ENCODE data around the gene TCERG1.

The TCERG1 gene

DNA sequence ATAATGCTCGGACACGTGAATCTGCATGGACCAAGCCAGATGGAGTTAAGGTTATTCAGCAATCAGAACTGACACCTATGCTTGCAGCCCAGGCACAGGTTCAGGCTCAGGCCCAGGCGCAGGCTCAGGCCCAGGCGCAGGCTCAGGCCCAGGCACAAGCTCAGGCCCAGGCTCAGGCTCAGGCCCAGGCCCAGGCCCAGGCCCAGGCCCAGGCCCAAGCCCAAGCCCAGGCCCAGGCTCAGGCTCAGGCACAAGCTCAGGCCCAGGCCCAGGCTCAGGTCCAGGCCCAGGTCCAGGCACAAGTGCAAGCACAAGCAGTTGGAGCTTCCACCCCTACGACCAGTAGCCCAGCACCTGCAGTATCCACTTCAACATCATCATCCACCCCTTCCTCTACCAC, 11.8 kb downstream of the TCERG1 start:
- Histone ChIP-seq H3K9ac (ENCODE audit: low read depth, low read length) (no peak overlapping the region), H3K36me3 (ENCODE audit: insufficient read depth, low read length) (peaks cover 63% of the 10 kb centered on the region), H3K4me3 (ENCODE audit: low read length) (no peak overlapping the region), H3K9me3 (replicated peaks; ENCODE audit: low read length) (no peaks in the 10 kb centered on the region), H3K27me3 (ENCODE audit: control insufficient read depth, insufficient read depth, low read length) (no peaks in the 10 kb centered on the region), H3K4me1 (ENCODE audit: control insufficient read depth, insufficient read depth, low read length) (peaks cover 23% of the 10 kb centered on the region), H3K4me2 (ENCODE audit: low read length) (no peak overlapping the region)

- Histone ChIP-seq H3K4me2 (ENCODE audit: low read length) (peak overlapping the region; percentile 5), H3K4me3 (ENCODE audit: low read length) (no peak overlapping the region), H3K4me1 (ENCODE audit: control insufficient read depth, insufficient read depth, low read length) (peaks cover 23% of the 10 kb centered on the region), H3K9ac (ENCODE audit: low read depth, low read length) (no peak overlapping the region), H3K36me3 (ENCODE audit: insufficient read depth, low read length) (peaks cover 67% of the 10 kb centered on the region), H3K27me3 (ENCODE audit: control insufficient read depth, insufficient read depth, low read length) (no peaks in the 10 kb centered on the region), H3K9me3 (replicated peaks; ENCODE audit: low read length) (no peaks in the 10 kb centered on the region)
These were observed 14.2 kb downstream of the TCERG1 start for GRCh38 chr5:146461319-146461718.

DNA sequence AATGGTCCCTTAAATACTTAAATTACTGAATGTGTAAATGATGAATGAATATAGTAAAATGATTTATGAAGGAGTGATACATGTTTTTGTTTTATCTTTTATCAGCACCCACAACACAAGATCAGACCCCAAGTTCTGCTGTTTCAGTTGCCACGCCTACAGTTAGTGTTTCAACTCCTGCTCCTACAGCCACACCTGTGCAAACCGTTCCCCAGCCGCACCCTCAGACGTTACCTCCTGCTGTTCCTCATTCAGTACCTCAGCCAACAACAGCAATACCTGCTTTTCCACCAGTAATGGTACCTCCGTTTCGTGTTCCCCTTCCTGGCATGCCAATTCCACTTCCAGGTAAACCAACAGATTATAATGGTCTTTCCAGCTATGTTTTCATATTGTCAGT, 16.3 kb downstream of the TCERG1 start:
- H3K9ac ChIP-seq (ENCODE audit: low read depth, low read length) = no peak overlapping the region
- peaks cover 23% of the 10 kb centered on the region for H3K4me1 ChIP-seq (ENCODE audit: control insufficient read depth, insufficient read depth, low read length)
- H3K9me3 ChIP-seq (replicated peaks; ENCODE audit: low read length) = no peaks in the 10 kb centered on the region
- H3K4me3 ChIP-seq (ENCODE audit: low read length) = no peak overlapping the region
- no peak overlapping the region for H3K4me2 ChIP-seq (ENCODE audit: low read length)
- peaks cover 57% of the 10 kb centered on the region for H3K36me3 ChIP-seq (ENCODE audit: insufficient read depth, low read length)
- H3K27me3 ChIP-seq (ENCODE audit: control insufficient read depth, insufficient read depth, low read length) = no peaks in the 10 kb centered on the region

DNA sequence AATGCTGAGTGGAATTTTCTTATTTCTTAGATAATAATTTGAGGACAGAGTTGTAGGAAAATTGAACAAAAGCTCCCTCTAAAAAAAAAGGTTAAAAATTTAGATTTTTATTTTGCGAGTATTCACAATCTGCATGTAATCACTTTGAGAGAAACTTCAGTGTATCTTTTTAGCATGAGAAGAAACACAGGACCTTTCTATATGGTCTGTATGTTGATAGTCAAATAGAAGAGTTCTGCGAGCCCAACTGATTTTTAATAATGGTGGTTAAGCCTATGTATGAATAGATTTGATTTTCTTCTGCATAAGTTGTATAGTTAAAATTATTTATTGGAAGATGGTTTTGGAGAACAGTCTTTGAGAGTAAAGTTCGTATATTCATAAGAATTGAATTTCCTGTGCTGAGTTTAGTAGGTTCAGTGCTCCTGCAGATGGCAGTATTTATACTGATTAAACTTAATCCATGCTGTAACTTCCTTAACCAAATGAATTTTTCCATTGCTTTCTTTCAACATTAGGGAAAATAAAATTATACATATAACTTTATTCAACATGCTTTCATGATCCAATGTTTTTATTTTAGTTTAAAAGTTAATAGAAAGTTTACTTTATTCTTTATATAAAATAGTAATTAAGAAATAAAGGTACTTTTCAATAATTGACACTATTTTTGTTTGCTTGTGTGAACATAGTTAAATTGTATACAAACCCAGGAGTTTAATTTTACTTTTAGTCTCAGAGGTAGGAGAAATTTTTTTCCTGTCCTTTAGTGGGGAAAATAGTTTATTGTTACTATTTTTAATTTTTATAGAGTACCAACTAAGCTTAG, 19.6 kb downstream of the TCERG1 start:
- Histone ChIP-seq H3K4me2 (ENCODE audit: low read length) (no peak overlapping the region), H3K36me3 (ENCODE audit: insufficient read depth, low read length) (peaks cover 61% of the 10 kb centered on the region), H3K9me3 (replicated peaks; ENCODE audit: low read length) (no peaks in the 10 kb centered on the region), H3K4me1 (ENCODE audit: control insufficient read depth, insufficient read depth, low read length) (peaks cover 10% of the 10 kb centered on the region), H3K9ac (ENCODE audit: low read depth, low read length) (no peak overlapping the region), H3K27me3 (ENCODE audit: control insufficient read depth, insufficient read depth, low read length) (no peaks in the 10 kb centered on the region), H3K4me3 (ENCODE audit: low read length) (no peak overlapping the region)

- no peak overlapping the region for H3K4me3 ChIP-seq (ENCODE audit: low read length)
- no peaks in the 10 kb centered on the region for H3K27me3 ChIP-seq (ENCODE audit: control insufficient read depth, insufficient read depth, low read length)
- no peaks in the 10 kb centered on the region for H3K9me3 ChIP-seq (replicated peaks; ENCODE audit: low read length)
- no peaks in the 10 kb centered on the region for H3K4me1 ChIP-seq (ENCODE audit: control insufficient read depth, insufficient read depth, low read length)
- H3K36me3 ChIP-seq (ENCODE audit: insufficient read depth, low read length) = peaks cover 62% of the 10 kb centered on the region
- no peak overlapping the region for H3K4me2 ChIP-seq (ENCODE audit: low read length)
- H3K9ac ChIP-seq (ENCODE audit: low read depth, low read length) = no peak overlapping the region
These were observed 20.6 kb downstream of the TCERG1 start for GRCh38 chr5:146467760-146468159.

GRCh38 chr5:146474065-146474464, 26.9 kb downstream of the TCERG1 start:
- Histone ChIP-seq H3K9me3 (replicated peaks; ENCODE audit: low read length) (no peaks in the 10 kb centered on the region), H3K4me3 (ENCODE audit: low read length) (no peak overlapping the region), H3K36me3 (ENCODE audit: insufficient read depth, low read length) (peaks cover 57% of the 10 kb centered on the region), H3K4me1 (ENCODE audit: control insufficient read depth, insufficient read depth, low read length) (no peaks in the 10 kb centered on the region), H3K4me2 (ENCODE audit: low read length) (no peak overlapping the region), H3K27me3 (ENCODE audit: control insufficient read depth, insufficient read depth, low read length) (no peaks in the 10 kb centered on the region), H3K9ac (ENCODE audit: low read depth, low read length) (no peak overlapping the region)

DNA sequence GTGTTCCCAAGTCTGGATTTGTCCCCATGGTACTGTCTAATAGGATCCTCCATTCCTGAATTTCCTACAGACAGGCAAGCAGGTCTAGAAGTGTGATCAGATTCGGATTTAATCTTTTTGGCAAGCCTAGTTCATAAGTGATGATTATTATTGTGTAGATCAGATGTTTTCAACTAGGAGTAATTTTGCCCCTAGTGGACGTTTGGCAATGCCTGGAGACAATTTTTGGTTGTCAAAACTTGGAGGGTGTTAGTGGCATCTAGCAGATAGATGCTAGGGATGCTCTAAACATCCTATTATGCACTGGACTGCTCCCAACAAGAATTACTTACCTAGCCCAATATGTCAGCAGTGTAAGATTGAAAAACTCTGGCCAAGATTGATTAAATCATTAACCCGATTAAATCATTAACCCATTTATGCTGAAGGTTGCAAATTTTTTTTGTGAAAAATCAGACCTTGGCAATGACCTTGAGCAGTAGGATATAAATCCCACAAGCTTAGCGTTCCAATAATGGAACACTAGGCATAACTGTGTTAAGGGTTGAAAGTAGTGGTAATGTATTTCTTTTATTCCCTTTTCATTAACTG, 28.2 kb downstream of the TCERG1 start:
- Histone ChIP-seq H3K9me3 (replicated peaks; ENCODE audit: low read length) (no peaks in the 10 kb centered on the region), H3K4me3 (ENCODE audit: low read length) (no peak overlapping the region), H3K27me3 (ENCODE audit: control insufficient read depth, insufficient read depth, low read length) (no peaks in the 10 kb centered on the region), H3K9ac (ENCODE audit: low read depth, low read length) (no peak overlapping the region), H3K36me3 (ENCODE audit: insufficient read depth, low read length) (peaks cover 51% of the 10 kb centered on the region), H3K4me1 (ENCODE audit: control insufficient read depth, insufficient read depth, low read length) (no peaks in the 10 kb centered on the region), H3K4me2 (ENCODE audit: low read length) (no peak overlapping the region)

GRCh38 chr5:146475906-146476305, 28.8 kb downstream of the TCERG1 start:
- Histone ChIP-seq H3K36me3 (ENCODE audit: insufficient read depth, low read length) (peaks cover 47% of the 10 kb centered on the region), H3K27me3 (ENCODE audit: control insufficient read depth, insufficient read depth, low read length) (no peaks in the 10 kb centered on the region), H3K4me1 (ENCODE audit: control insufficient read depth, insufficient read depth, low read length) (no peaks in the 10 kb centered on the region), H3K9ac (ENCODE audit: low read depth, low read length) (no peak overlapping the region), H3K4me2 (ENCODE audit: low read length) (no peak overlapping the region), H3K9me3 (replicated peaks; ENCODE audit: low read length) (no peaks in the 10 kb centered on the region), H3K4me3 (ENCODE audit: low read length) (no peak overlapping the region)

GRCh38 chr5:146482775-146483174, 35.6 kb downstream of the TCERG1 start:
- no peak overlapping the region for H3K4me2 ChIP-seq (ENCODE audit: low read length)
- H3K9ac ChIP-seq (ENCODE audit: low read depth, low read length) = no peak overlapping the region
- no peaks in the 10 kb centered on the region for H3K27me3 ChIP-seq (ENCODE audit: control insufficient read depth, insufficient read depth, low read length)
- no peak overlapping the region for H3K4me3 ChIP-seq (ENCODE audit: low read length)
- H3K4me1 ChIP-seq (ENCODE audit: control insufficient read depth, insufficient read depth, low read length) = no peaks in the 10 kb centered on the region
- H3K36me3 ChIP-seq (ENCODE audit: insufficient read depth, low read length) = peaks cover 76% of the 10 kb centered on the region
- no peaks in the 10 kb centered on the region for H3K9me3 ChIP-seq (replicated peaks; ENCODE audit: low read length)

- no peak overlapping the region for H3K9ac ChIP-seq (ENCODE audit: low read depth, low read length)
- no peak overlapping the region for H3K4me3 ChIP-seq (ENCODE audit: low read length)
- peaks cover 81% of the 10 kb centered on the region for H3K36me3 ChIP-seq (ENCODE audit: insufficient read depth, low read length)
- no peaks in the 10 kb centered on the region for H3K27me3 ChIP-seq (ENCODE audit: control insufficient read depth, insufficient read depth, low read length)
- H3K4me1 ChIP-seq (ENCODE audit: control insufficient read depth, insufficient read depth, low read length) = no peaks in the 10 kb centered on the region
- no peak overlapping the region for H3K4me2 ChIP-seq (ENCODE audit: low read length)
- no peaks in the 10 kb centered on the region for H3K9me3 ChIP-seq (replicated peaks; ENCODE audit: low read length)
These were observed 37.7 kb downstream of the TCERG1 start for GRCh38 chr5:146484714-146485391.

DNA sequence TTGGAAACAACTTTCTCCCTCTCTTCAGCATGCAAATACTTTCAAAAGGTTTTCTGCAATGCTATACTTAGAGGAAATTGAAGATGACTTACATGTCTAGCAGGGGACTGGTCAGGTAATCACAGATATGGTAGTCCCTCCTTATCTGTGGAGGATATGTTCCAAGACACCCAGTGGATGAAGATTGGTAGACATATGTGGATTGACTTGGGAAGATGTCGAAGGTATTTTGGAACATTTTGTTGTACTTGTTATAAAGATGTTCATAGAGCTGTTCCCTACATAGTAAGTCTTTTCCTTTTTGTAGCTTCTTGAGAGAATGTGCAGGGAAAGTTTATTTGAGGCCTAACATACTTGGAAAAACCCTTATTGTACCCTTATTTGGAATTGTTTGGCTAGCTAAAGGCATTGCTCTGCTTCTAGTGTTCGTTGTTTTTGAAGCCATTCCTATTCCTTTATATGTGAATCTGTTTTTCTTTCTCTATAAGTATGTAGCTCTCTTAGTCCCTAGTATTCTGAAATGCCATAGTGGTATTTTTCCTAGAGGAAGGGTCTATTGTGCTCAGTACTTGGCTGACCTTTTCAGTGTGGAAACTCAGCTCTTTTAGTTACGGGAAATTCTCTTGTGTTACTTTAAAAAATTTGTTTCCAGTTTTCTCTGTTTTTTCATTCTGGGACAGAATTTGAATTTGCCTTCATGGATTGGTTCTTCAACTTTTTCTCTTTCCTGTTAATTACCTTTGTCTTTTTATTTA, 43.1 kb downstream of the TCERG1 start:
- Histone ChIP-seq H3K4me2 (ENCODE audit: low read length) (no peak overlapping the region), H3K9ac (ENCODE audit: low read depth, low read length) (no peak overlapping the region), H3K9me3 (replicated peaks; ENCODE audit: low read length) (no peaks in the 10 kb centered on the region), H3K36me3 (ENCODE audit: insufficient read depth, low read length) (peaks cover 42% of the 10 kb centered on the region), H3K4me1 (ENCODE audit: control insufficient read depth, insufficient read depth, low read length) (no peaks in the 10 kb centered on the region), H3K4me3 (ENCODE audit: low read length) (no peak overlapping the region), H3K27me3 (ENCODE audit: control insufficient read depth, insufficient read depth, low read length) (no peaks in the 10 kb centered on the region)
